T follicular helper cell (primary cell): ENCODE results near the gene PTPN6.

Source experiments
- DNase-seq: peaks from one replicate; pipeline ENCODE4 v3.0.0-alpha.2; 2020; ENCODE audit warnings: low read depth

PTPN6 gene

DNA sequence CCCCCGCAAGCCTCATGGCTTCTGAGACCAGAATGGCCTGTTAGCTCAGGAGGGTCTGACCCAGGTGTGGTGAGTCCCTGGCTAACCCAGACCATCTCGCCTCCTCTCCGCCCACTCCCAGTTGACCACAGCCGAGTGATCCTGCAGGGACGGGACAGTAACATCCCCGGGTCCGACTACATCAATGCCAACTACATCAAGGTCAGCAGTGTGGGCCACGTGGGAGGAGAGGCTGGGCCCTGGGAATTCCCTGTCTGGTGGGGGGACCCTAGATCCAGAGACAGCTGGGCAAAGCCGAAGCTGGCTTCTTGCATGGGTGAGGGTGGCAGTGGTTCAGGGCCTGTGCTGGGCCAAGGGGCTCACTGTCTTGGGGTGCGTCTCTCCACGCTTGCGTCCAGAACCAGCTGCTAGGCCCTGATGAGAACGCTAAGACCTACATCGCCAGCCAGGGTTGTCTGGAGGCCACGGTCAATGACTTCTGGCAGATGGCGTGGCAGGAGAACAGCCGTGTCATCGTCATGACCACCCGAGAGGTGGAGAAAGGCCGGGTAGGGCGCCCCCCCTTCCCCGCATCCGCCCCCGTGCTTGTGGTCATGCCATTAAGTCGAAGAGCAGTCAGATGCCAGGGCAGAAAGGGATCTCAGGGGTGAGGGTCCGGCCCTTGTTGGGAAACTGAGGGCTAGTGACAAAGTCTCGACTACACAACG, 5.0 kb downstream of the PTPN6 start:
- DNase-seq = no peak

GRCh38 chr12:6957151-6957701, 6.1 kb downstream of the PTPN6 start:
- DNase-seq = no peak

- DNase-seq = no peak
Measured at GRCh38 chr12:6957741-6958608, 6.8 kb downstream of the PTPN6 start.

- DNase-seq = no peak
Measured at GRCh38 chr12:6958609-6959057, 7.5 kb downstream of the PTPN6 start.

DNA sequence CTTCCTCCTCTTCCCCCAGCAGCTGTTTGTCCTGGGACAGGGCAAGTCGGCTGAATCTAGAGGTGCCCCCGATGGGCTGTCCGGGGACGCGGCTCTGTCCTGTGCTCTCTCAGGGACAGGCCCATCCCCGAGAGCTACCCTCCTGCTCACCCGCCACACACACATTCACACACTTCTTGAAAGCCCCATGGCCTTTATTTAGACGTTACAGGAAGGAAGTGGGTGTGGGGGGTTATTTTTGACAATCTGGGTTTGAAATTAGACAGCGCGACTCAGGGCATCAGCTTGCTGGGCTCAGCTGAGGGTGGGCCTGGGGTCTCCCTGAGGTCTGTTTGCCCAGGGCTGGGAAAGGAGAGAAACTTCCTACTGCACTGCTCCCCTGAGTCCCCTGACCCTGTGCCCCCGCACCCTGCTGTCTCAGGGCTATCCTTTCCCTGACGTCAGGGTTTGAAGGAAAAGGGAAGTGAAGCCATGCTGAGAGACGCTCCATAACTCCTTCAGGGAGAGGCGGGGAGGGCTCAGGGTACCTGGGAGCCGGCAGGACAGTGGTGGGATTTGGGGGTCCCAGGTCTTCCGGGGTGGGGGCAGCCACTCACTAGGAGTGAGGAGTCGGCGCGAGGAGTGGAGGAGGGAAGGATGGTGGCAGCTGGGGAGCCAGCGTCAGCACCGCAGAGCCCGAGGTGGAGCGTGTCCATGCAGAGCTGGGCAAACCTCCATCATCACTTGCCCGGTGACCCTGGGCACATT, 8.1 kb downstream of the PTPN6 start:
- DNase-seq = peak; percentile 72

DNA sequence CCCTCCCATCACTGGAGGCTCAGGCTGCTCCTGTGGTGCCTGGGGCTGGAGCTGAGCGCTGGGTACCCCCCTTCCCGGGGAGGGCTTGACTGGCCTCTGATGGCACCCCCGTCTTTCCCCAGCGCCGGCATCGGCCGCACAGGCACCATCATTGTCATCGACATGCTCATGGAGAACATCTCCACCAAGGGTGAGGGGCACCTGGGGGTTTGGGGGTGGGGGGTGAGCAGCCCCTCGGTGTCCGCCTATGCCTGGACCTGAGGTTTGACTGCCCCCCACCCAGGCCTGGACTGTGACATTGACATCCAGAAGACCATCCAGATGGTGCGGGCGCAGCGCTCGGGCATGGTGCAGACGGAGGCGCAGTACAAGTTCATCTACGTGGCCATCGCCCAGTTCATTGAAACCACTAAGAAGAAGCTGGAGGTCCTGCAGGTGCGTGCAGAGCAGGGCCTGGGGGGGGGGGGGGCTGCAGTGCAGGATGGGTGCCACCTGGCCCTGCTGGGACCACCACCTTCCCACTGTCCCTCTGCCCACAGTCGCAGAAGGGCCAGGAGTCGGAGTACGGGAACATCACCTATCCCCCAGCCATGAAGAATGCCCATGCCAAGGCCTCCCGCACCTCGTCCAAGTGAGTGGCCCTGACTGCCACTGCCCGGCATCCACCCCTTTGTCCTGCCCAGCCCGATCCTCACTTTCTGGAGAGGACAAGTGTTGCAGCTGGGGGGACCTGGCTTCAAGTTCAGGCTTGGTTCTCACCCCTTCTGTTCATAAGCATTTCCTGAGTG, 8.8 kb downstream of the PTPN6 start:
- no peak for DNase-seq

DNA sequence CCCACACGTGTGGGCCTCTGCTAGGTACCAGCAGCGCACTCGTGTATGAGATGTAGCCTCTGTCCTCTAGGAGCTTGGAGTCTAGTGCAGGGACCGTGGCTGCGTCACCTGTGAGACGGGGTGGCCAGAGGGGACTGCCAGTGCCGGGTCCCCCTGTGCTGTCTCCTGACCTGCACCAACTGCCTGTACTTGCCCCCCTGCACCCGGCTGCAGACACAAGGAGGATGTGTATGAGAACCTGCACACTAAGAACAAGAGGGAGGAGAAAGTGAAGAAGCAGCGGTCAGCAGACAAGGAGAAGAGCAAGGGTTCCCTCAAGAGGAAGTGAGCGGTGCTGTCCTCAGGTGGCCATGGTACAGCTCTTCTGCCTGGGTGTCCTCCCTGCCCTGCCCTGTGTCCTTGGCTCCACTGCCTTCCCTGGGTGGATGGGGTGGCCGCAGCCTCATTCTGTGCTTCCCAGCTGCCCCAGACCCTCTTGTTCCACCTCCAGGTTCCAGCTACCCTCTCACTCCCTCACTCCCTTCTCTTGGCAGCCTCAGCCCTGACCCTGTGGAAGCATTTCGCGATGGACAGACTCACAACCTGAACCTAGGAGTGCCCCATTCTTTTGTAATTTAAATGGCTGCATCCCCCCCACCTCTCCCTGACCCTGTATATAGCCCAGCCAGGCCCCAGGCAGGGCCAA, 9.6 kb downstream of the PTPN6 start:
- no peak for DNase-seq

DNA sequence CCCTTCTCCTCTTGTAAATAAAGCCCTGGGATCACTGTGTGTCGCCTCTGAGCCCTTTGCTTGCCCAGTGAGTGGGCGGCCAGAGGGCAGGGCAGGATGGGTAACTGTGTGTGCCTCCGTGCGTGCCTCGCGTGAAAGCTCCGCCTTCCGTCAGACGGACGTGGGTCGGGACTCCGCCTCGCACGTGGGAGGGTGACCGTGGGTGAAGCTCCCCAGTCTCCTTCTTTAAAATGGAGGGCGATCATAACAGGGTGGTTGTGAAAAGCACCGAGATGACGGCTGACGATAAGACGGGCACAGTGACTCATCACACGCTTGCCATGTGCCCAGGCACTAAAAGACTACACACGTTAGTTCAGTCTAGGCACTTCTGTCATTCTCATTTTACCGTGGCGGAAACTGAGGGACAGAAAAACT, 10.1 kb downstream of the PTPN6 start:
- DNase-seq = peak; percentile 86

GRCh38 chr12:6961695-6962284, 10.6 kb downstream of the PTPN6 start:
- no peak for DNase-seq

DNA sequence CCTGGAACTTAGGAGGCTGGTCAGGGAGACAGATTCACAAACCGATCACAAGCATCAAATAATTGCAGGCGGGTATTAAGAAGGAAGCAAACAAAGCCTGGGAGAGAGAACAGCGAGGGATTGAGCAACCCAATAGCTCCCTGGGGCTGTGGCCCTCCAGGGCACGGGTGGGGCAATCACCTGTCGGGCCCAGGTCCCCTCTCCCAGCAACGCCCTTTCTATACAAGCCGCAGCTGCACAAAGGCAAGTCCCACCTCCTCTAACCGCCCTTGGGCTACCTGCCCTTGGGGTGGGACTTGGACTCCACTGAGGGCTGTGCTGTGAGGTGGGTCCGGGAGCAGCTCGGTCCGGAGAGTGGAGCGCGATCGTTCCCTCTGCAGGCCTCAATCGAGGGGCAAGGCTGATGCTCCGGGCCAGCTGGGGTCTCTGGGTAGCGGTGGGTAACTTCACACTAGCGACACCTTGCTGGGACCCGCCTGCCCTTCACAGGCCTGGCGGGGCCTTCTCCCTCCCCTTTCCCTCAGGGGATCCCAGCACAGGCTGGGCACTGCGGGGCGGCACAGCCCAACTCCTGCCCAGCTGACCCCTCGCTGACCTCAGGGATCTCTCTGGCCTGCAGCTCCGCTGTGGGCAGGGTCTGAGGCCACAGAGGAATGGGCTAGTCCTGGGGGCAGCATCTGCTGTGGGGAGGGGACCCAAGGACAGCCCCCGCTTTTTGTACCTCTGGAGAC, 11.3 kb downstream of the PTPN6 start:
- DNase-seq = no peak

DNA sequence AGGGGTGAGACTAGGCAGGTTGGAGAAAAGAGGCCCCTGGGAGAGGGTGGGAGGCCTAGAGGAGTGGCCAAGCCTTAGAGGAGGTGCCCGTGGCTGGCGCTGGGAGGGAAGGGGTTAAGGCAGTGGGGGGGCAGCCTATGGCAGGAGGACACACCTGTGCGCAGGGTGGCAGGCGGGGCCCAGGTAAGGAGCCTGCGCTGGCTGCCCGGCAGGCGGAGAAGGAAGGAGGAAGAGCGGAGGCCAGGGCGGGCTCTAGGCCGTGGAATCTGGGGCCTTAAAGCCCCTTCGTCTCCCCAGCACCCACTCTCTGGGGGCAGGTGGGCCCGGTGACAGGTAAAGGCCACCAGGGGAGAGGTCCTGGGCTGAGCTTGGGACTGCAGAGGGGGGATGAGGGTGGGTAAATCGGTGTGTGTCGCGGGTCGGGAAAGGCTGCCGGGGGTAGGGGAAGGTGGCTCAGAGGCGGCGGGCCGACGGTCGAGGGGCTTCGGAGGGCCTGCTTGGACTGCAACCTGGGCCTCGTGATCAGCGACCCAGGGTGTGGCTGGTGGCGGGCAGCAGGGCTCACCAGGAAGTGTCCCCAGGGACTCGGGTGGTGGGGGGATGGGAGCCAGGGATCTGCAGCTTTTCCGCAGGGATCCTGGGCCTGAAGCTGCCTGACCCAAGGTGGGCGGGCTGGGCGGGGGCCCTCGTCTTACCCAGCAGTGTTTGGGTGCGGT, 12.0 kb downstream of the PTPN6 start:
- DNase-seq = no peak

- no peak for DNase-seq
Measured at GRCh38 chr12:6963791-6964413, 12.7 kb downstream of the PTPN6 start.

- no peak for DNase-seq
Measured at GRCh38 chr12:6964605-6965025, 13.5 kb downstream of the PTPN6 start.

DNA sequence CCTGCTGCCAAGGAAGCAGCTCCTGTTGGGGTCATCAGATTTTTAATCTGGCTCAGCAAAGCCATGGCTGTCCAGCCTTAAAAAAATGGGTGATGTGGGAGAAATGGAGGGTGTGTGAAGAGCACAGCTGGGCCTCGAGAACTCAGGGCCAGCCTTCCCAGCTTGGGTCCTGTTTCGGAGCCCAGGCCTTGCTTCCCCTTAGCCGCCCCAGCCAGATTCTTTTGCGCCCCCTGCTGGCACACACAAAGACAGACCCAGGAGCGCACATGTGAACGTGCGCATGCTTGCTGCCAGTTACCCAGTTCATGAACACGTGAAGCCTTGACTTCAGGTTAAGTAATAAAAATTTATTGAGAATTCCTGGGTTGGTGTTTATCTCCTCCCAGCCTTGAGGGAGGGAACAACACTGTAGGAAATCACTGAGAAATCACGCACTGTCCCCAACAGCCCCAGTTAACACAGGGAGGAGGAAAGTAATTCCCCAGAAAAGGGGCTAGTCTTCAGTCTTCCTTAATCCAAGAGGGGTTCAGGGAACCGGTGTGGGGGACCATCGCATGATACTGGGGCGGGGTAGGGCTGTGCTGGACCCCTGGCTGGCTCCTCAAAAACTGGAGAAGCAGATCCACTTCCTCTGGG, 14.0 kb downstream of the PTPN6 start:
- peak; percentile 83 for DNase-seq

DNA sequence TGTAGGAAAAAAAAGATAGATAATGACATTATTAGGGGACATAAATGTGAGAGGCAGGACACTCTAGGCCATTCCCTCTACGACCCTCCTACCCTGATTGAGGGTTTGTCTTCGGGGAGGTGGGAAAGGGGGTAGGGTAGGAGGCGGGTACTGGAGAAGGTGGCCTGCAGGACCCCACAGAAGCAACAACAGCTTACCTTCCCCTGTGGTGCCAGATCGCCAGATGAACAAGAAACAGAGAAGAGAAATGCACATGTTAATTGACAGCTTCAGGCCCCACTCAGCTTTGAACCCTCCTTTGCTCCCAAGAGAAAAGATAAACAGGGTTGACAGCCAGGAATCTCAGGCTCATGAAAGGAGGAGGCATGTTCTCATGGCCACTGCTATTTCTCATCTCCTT, 14.6 kb downstream of the PTPN6 start:
- DNase-seq = no peak

GRCh38 chr12:6966351-6966750, 15.2 kb downstream of the PTPN6 start:
- DNase-seq = no peak

- DNase-seq = no peak
Measured at GRCh38 chr12:6967651-6968100, 16.5 kb downstream of the PTPN6 start.

DNA sequence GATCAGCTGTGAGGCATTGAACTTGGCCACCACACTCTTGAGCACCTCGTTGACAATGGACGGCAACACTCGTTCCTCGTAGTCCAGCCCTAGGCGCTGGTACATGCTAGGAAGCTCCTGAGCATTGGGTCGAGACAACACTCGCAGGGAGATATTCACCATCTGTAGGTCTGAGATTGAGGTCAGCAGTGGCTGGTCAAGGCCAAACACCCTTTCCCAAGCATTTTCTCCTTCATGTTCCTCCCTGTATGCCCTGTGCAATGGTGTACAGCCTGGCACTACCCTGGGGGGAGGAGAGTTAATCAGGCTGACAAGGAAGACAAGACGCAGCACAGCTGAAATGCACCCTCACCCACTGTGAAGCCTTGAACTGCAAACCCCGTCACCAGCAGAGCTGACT, 17.3 kb downstream of the PTPN6 start:
- DNase-seq = no peak
